BJ (cell line): ENCODE results near the gene PYHIN1. TPM values are rescaled to one million over a fixed set of nuclear protein-coding genes. Genes with fewer than 3 reads are reported as not detected.

ENCODE experiments used
- CTCF ChIA-PET: fragments of 350-600 bp; formaldehyde crosslinking; extraction: SDS; loops from one replicate; lab custom pipeline; 2021; ENCODE audit warnings: antibody characterized with exemption, inconsistent platforms; lab: Yijun Ruan, JAX
- POLR2A ChIA-PET: fragments of 300-600 bp; sonication (Branson Sonifier 250); formaldehyde crosslinking; extraction: SDS; loops from one replicate; lab custom pipeline; 2021; ENCODE audit warnings: antibody characterized with exemption; lab: Charles Lee
- DNase-seq: peaks from one replicate; pipeline ENCODE4 v3.0.0-alpha.2; 2011; ENCODE audit warnings: low read depth
- H3K27me3 ChIP-seq: 2 replicates; pipeline ENCODE4 v1.6.0; 2011; ENCODE audit warnings: low read length; ENCODE audit not compliant: control insufficient read depth, insufficient read depth
- H3K36me3 ChIP-seq: 2 replicates; pipeline ENCODE4 v1.5.1; 2011; ENCODE audit warnings: low read length; ENCODE audit not compliant: control insufficient read depth, insufficient read depth
- H3K4me3 ChIP-seq: 2 replicates; pipeline ENCODE4 v1.5.1; 2011; ENCODE audit warnings: low read depth, mild to moderate bottlenecking, control low read depth, low read length
- CTCF ChIP-seq: IDR thresholded peaks from 2 replicates; pipeline ENCODE4 v1.5.1; 2011; ENCODE audit warnings: low read depth, mild to moderate bottlenecking, control low read depth, inconsistent platforms, low read length, moderate library complexity; ENCODE audit not compliant: insufficient read depth
- polyA plus RNA-seq: library from polyadenylated mRNA; depleted of rRNA; stranded (reverse); fragments of >200 nt; gene quantifications from 2 replicates; pipeline ENCODE4 v1.2.3, GENCODE V29; 2011

Gene PYHIN1
- polyA plus RNA-seq, 1 experiment: not detected

- no peak for DNase-seq
- ChIA-PET CTCF (no interaction called here), POLR2A (no interaction called here)
- no peaks in the 10 kb centered on the region for H3K27me3 ChIP-seq
- no peak overlapping the region for H3K4me3 ChIP-seq
- TF ChIP-seq CTCF: no peak
- H3K36me3 ChIP-seq: no peaks in the 10 kb centered on the region
Observed at GRCh38 chr1:158924677-158925076, 6.7 kb upstream of the PYHIN1 start.

GRCh38 chr1:158930504-158930903 lies 848 bp upstream of the PYHIN1 start:
- Histone ChIP-seq H3K4me3 (no peak overlapping the region), H3K36me3 (no peaks in the 10 kb centered on the region), H3K27me3 (no peaks in the 10 kb centered on the region)
- CTCF ChIA-PET: no interaction called here
- TF ChIP-seq CTCF: no peak
- POLR2A ChIA-PET: no interaction called here
- no peak for DNase-seq

- POLR2A ChIA-PET: no interaction called here
- H3K4me3 ChIP-seq: no peak overlapping the region
- no peak for DNase-seq
- H3K36me3 ChIP-seq: no peaks in the 10 kb centered on the region
- CTCF ChIA-PET: no interaction called here
- H3K27me3 ChIP-seq: no peaks in the 10 kb centered on the region
- no peak for TF ChIP-seq CTCF
Observed at GRCh38 chr1:158932171-158932570, 819 bp downstream of the PYHIN1 start.

- Histone ChIP-seq H3K4me3 (no peak overlapping the region), H3K27me3 (no peaks in the 10 kb centered on the region), H3K36me3 (no peaks in the 10 kb centered on the region)
- TF ChIP-seq CTCF: no peak
- POLR2A ChIA-PET: no interaction called here
- no peak for DNase-seq
- CTCF ChIA-PET: no interaction called here
Observed at GRCh38 chr1:158933621-158934020, 2.3 kb downstream of the PYHIN1 start.

- no peaks in the 10 kb centered on the region for H3K36me3 ChIP-seq
- CTCF ChIA-PET: no interaction called here
- no peaks in the 10 kb centered on the region for H3K27me3 ChIP-seq
- no peak overlapping the region for H3K4me3 ChIP-seq
- no peak for DNase-seq
- no peak for TF ChIP-seq CTCF
- POLR2A ChIA-PET: no interaction called here
Observed at GRCh38 chr1:158939180-158939579, 7.8 kb downstream of the PYHIN1 start.
